ENCODE measurements around the gene SLC2A1.

The SLC2A1 gene

DNA sequence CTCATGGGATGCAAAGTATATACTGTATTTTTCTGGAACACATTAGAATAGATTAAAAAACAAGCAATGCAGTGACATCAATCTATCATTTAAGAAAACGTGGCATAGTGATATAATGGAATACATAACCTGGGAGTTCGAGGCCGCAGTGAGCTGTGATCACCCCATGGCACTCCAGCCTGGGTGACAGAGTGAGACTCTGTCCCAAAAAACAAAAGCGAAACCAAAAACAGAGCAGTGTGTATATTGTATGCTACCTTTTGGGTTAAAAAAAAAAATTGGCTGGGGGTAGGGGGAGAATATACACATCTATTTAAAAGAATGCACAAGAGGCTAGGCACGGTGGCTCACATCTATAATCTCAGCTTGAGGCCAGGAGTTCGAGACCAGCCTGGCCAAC, 13.5 kb downstream of the SLC2A1 start:
- Histone ChIP-seq H3K27ac (no peak overlapping the region), H3K9me3 (no peaks in the 10 kb centered on the region), H3K27me3 (no peaks in the 10 kb centered on the region), H3K4me3 (ENCODE audit: low read depth in 1 of 2, low read length in 1 of 2) (no peak overlapping the region), H3K36me3 (no peaks in the 10 kb centered on the region), H3K4me1 (ENCODE audit: control insufficient read depth in 1 of 2, insufficient read depth in 1 of 2, low read depth in 1 of 2, low read length in 1 of 2) (peaks cover 31 to 46% of the 10 kb centered on the region in 2 experiments)
- TF ChIP-seq, protein P1, sequence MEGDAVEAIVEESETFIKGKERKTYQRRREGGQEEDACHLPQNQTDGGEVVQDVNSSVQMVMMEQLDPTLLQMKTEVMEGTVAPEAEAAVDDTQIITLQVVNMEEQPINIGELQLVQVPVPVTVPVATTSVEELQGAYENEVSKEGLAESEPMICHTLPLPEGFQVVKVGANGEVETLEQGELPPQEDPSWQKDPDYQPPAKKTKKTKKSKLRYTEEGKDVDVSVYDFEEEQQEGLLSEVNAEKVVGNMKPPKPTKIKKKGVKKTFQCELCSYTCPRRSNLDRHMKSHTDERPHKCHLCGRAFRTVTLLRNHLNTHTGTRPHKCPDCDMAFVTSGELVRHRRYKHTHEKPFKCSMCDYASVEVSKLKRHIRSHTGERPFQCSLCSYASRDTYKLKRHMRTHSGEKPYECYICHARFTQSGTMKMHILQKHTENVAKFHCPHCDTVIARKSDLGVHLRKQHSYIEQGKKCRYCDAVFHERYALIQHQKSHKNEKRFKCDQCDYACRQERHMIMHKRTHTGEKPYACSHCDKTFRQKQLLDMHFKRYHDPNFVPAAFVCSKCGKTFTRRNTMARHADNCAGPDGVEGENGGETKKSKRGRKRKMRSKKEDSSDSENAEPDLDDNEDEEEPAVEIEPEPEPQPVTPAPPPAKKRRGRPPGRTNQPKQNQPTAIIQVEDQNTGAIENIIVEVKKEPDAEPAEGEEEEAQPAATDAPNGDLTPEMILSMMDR (IDR thresholded peaks at IDR 0.05): no peak

DNA sequence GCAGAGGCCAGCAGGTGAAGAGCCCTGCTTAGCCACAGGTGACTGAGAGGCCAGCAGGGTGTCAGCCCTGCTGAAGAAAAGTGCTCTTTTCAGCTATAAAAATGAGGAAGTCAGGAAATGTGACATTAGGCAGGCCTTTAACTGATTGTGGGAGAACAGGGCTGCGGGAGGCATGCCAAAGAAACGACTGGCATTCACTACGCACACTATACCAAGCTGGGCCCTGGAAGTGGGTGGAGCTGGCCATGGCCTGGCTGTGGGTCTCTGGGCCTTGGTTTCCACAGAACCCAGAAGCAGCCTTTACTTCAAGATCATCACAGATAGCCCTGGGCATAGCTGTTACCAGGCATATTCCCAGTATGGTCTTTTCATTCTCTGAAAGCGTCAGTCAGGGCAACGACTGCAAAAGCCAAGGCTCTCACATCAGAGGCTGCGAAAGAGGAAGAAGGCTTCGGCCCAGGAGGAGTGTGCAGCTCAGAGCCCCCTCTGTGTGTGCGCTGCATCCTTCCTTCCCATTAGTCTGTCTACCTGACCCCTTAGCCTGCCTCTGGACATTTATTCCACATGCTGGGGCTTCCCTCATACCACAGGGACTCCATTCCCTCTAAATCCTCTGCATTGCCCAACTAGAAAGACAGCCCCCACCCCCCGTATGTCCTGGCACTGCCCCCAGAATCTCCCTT, 14.3 kb downstream of the SLC2A1 start:
- Histone ChIP-seq H3K27me3 (no peaks in the 10 kb centered on the region), H3K36me3 (no peaks in the 10 kb centered on the region), H3K4me1 (ENCODE audit: control insufficient read depth in 1 of 2, insufficient read depth in 1 of 2, low read depth in 1 of 2, low read length in 1 of 2) (peaks cover 31 to 46% of the 10 kb centered on the region in 2 experiments), H3K4me3 (ENCODE audit: low read depth in 1 of 2, low read length in 1 of 2) (no peak overlapping the region), H3K27ac (peak overlapping the region; percentile 30), H3K9me3 (no peaks in the 10 kb centered on the region)
- TF ChIP-seq, protein P1 (IDR thresholded peaks at IDR 0.05): no peak

DNA sequence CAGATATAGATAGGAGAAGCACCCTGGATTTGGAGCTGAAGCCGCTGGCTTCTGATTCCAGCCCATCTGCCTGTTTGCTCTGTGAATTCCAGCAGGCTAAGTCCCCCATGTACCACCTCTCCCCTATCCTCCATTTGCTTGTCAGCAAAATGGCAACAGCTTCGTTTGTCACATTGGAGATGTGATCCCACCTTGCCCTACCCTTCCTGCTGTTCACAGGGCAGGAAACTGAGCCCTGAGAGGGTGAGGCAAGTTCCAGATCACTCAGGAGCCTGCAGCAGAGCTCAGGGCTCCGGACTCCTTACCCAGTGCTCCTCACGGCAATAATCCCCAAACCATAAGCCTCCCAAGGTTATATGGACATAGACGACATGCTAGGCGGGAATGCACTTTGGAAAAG, 14.9 kb downstream of the SLC2A1 start:
- TF ChIP-seq, protein P1 (IDR thresholded peaks at IDR 0.05): no peak
- Histone ChIP-seq H3K4me3 (ENCODE audit: low read depth in 1 of 2, low read length in 1 of 2) (no peak overlapping the region), H3K36me3 (no peaks in the 10 kb centered on the region), H3K9me3 (no peaks in the 10 kb centered on the region), H3K27me3 (no peaks in the 10 kb centered on the region), H3K27ac (peak overlapping the region; percentile 30), H3K4me1 (ENCODE audit: control insufficient read depth in 1 of 2, insufficient read depth in 1 of 2, low read depth in 1 of 2, low read length in 1 of 2) (peaks cover 38 to 53% of the 10 kb centered on the region in 2 experiments)

GRCh38 chr1:42943166-42943565, 15.5 kb downstream of the SLC2A1 start:
- no peak overlapping the region for H3K4me3 ChIP-seq (ENCODE audit: low read depth in 1 of 2, low read length in 1 of 2)
- TF ChIP-seq, protein P1 (IDR thresholded peaks at IDR 0.05): no peak
- peaks cover 43 to 58% of the 10 kb centered on the region in 2 experiments for H3K4me1 ChIP-seq (ENCODE audit: control insufficient read depth in 1 of 2, insufficient read depth in 1 of 2, low read depth in 1 of 2, low read length in 1 of 2)
- H3K27me3 ChIP-seq: no peaks in the 10 kb centered on the region
- peak overlapping the region; percentile 5 for H3K27ac ChIP-seq
- H3K36me3 ChIP-seq: no peaks in the 10 kb centered on the region
- no peaks in the 10 kb centered on the region for H3K9me3 ChIP-seq

- no peaks in the 10 kb centered on the region for H3K27me3 ChIP-seq
- H3K4me1 ChIP-seq (ENCODE audit: control insufficient read depth in 1 of 2, insufficient read depth in 1 of 2, low read depth in 1 of 2, low read length in 1 of 2): peaks cover 50 to 65% of the 10 kb centered on the region in 2 experiments
- TF ChIP-seq, protein P1 (IDR thresholded peaks at IDR 0.05): no peak
- H3K9me3 ChIP-seq: no peaks in the 10 kb centered on the region
- H3K4me3 ChIP-seq (ENCODE audit: low read depth in 1 of 2, low read length in 1 of 2): no peak overlapping the region
- H3K27ac ChIP-seq: peak overlapping the region; percentile 51
- H3K36me3 ChIP-seq: no peaks in the 10 kb centered on the region
Measured at GRCh38 chr1:42942444-42942843, 16.2 kb downstream of the SLC2A1 start.
